H9 (cell line): ENCODE data around the gene TRIM42. TPM values are rescaled to one million over a fixed set of nuclear protein-coding genes. Genes with fewer than 3 reads are reported as not detected.

Experiments used
- DNase-seq: peaks from one replicate; pipeline ENCODE4 v3.0.0-alpha.2; 2017
- H2AFZ ChIP-seq: one replicate; pipeline ENCODE4 v1.6.1; 2013; ENCODE audit warnings: mild to moderate bottlenecking, low read length, control low read depth, moderate library complexity
- H2AK5ac ChIP-seq: 2 replicates; pipeline ENCODE4 v1.6.1; 2013; ENCODE audit warnings: low read length, control low read depth, mixed read lengths; ENCODE audit not compliant: insufficient read length
- H2BK120ac ChIP-seq: one replicate; pipeline ENCODE4 v1.6.1; 2013; ENCODE audit warnings: low read depth, mild to moderate bottlenecking, low read length, control low read depth, inconsistent platforms; ENCODE audit not compliant: poor library complexity, severe bottlenecking
- H2BK12ac ChIP-seq: 2 replicates; pipeline ENCODE4 v1.6.1; 2013; ENCODE audit warnings: low read length, control low read depth, mixed read lengths, low read depth; ENCODE audit not compliant: insufficient read length
- H2BK15ac ChIP-seq: 2 replicates; pipeline ENCODE4 v1.6.1; 2013; ENCODE audit warnings: low read depth, low read length, control low read depth
- H2BK20ac ChIP-seq: one replicate; pipeline ENCODE4 v1.6.1; 2013; ENCODE audit warnings: low read depth, mild to moderate bottlenecking, low read length, control low read depth, inconsistent platforms; ENCODE audit not compliant: poor library complexity, severe bottlenecking
- H2BK5ac ChIP-seq: 2 replicates; pipeline ENCODE4 v1.6.1; 2013; ENCODE audit warnings: low read length, control low read depth, mixed read lengths; ENCODE audit not compliant: insufficient read length
- H3K14ac ChIP-seq: 2 replicates; pipeline ENCODE4 v1.6.1; 2013; ENCODE audit warnings: low read length, control low read depth; ENCODE audit not compliant: insufficient read depth
- H3K18ac ChIP-seq: 2 replicates; pipeline ENCODE4 v1.6.1; 2013; ENCODE audit warnings: low read depth, mild to moderate bottlenecking, mixed read lengths, low read length, control low read depth; ENCODE audit not compliant: insufficient read length
- H3K23ac ChIP-seq: 2 replicates; pipeline ENCODE4 v1.6.1; 2013; ENCODE audit warnings: low read length, control low read depth, mixed read lengths, low read depth; ENCODE audit not compliant: insufficient read length
- H3K23me2 ChIP-seq: 2 replicates; pipeline ENCODE4 v1.6.1; 2013; ENCODE audit warnings: low read depth, mild to moderate bottlenecking, mixed read lengths, low read length, control low read depth; ENCODE audit not compliant: insufficient read length, poor library complexity, severe bottlenecking
- H3K27ac ChIP-seq: 2 replicates; pipeline ENCODE4 v1.5.1; 2013; ENCODE audit warnings: low read length, control low read depth, mixed read lengths, low read depth; ENCODE audit not compliant: insufficient read length
- H3K27me3 ChIP-seq: 2 replicates; pipeline ENCODE4 v1.6.1; 2013; ENCODE audit warnings: low read length, control low read depth, inconsistent platforms; ENCODE audit not compliant: insufficient read depth
- H3K4ac ChIP-seq: 2 replicates; pipeline ENCODE4 v1.6.1; 2013; ENCODE audit warnings: low read depth, mild to moderate bottlenecking, control low read depth, inconsistent platforms, low read length, moderate library complexity
- H3K4me1 ChIP-seq: 2 replicates; pipeline ENCODE4 v1.6.1; 2013; ENCODE audit warnings: low read length, control low read depth, inconsistent platforms; ENCODE audit not compliant: insufficient read depth
- H3K4me2 ChIP-seq: 2 replicates; pipeline ENCODE4 v1.6.1; 2013; ENCODE audit warnings: low read length, control low read depth, mixed read lengths; ENCODE audit not compliant: insufficient read length, insufficient read depth
- H3K56ac ChIP-seq: 2 replicates; pipeline ENCODE4 v1.6.1; 2013; ENCODE audit warnings: low read depth, mild to moderate bottlenecking, mixed read lengths, low read length, control low read depth; ENCODE audit not compliant: insufficient read length
- H3K79me1 ChIP-seq: 2 replicates; pipeline ENCODE4 v1.6.1; 2013; ENCODE audit warnings: low read depth, mild to moderate bottlenecking, moderate library complexity, low read length, control low read depth, inconsistent platforms; ENCODE audit not compliant: insufficient read depth, poor library complexity, severe bottlenecking
- H3K79me2 ChIP-seq: 2 replicates; pipeline ENCODE4 v1.6.1; 2013; ENCODE audit warnings: low read length, control low read depth, inconsistent platforms; ENCODE audit not compliant: insufficient read depth
- H3K9ac ChIP-seq: 2 replicates; pipeline ENCODE4 v1.6.1; 2013; ENCODE audit warnings: low read length, control low read depth, mixed read lengths; ENCODE audit not compliant: insufficient read length; ENCODE audit errors: extremely low read depth
- H3K9me3 ChIP-seq: one replicate; pipeline ENCODE4 v1.6.1; 2013; ENCODE audit warnings: low read depth, low read length, inconsistent platforms; ENCODE audit not compliant: control insufficient read depth
- H3T11ph ChIP-seq: one replicate; pipeline ENCODE4 v1.6.1; 2013; ENCODE audit warnings: mild to moderate bottlenecking, low read length, control low read depth, inconsistent platforms
- H4K20me1 ChIP-seq: one replicate; pipeline ENCODE4 v1.6.1; 2013; ENCODE audit not compliant: control insufficient read depth, insufficient read length, insufficient read depth
- H4K5ac ChIP-seq: 2 replicates; pipeline ENCODE4 v1.6.1; 2013; ENCODE audit warnings: low read depth, mild to moderate bottlenecking, mixed read lengths, low read length, control low read depth; ENCODE audit not compliant: insufficient read length
- H4K8ac ChIP-seq: replicated peaks from 2 replicates; pipeline ENCODE4 v1.6.1; 2013; ENCODE audit warnings: low read length, control low read depth, mixed read lengths, low read depth; ENCODE audit not compliant: insufficient read length
- H4K91ac ChIP-seq: 2 replicates; pipeline ENCODE4 v1.6.1; 2013; ENCODE audit warnings: low read depth, mild to moderate bottlenecking, moderate library complexity, mixed read lengths, low read length, control low read depth; ENCODE audit not compliant: insufficient read length
- H3K27ac Mint-ChIP-seq, 3 experiments: 2 replicates in 2 of 3; 3 replicates in 1 of 3; pipeline ENCODE4 v1.8.0; 2020 to 2021; ENCODE audit warnings: mixed read lengths in 3 of 3, mild to moderate bottlenecking in 1 of 3, moderate library complexity in 1 of 3
- H3K27me3 Mint-ChIP-seq: 2 replicates; pipeline ENCODE4 v1.8.0; 2021; ENCODE audit warnings: low read depth, mild to moderate bottlenecking, moderate library complexity, mixed read lengths
- H3K36me3 Mint-ChIP-seq, 3 experiments: 2 replicates in 2 of 3; 3 replicates in 1 of 3; pipeline ENCODE4 v1.8.0; 2020 to 2021; ENCODE audit warnings: low read depth in 3 of 3, mixed read lengths in 3 of 3; ENCODE audit not compliant: insufficient read depth in 1 of 3
- H3K4me1 Mint-ChIP-seq, 2 experiments: 2 replicates each; pipeline ENCODE4 v1.8.0; 2020; ENCODE audit warnings: mixed read lengths in 2 of 2
- H3K4me3 Mint-ChIP-seq, 2 experiments: 2 replicates in 1 of 2; 3 replicates in 1 of 2; pipeline ENCODE4 v1.8.0; 2020 to 2021; ENCODE audit warnings: mild to moderate bottlenecking in 2 of 2, mixed read lengths in 2 of 2, moderate library complexity in 1 of 2
- H3K9me3 Mint-ChIP-seq, 2 experiments: 2 replicates in 1 of 2; 3 replicates in 1 of 2; pipeline ENCODE4 v1.8.0; 2020; ENCODE audit warnings: mild to moderate bottlenecking in 2 of 2, mixed read lengths in 2 of 2, moderate library complexity in 1 of 2
- CTCF ChIP-seq: fragments of 200-600 bp; sonication (generic); conservative IDR thresholded peaks from 3 replicates; pipeline ENCODE4 v1.8.0; 2021; ENCODE audit warnings: antibody characterized with exemption, mild to moderate bottlenecking
- total RNA-seq: library from RNA; stranded (reverse); gene quantifications from 2 replicates; pipeline ENCODE4 v1.2.1, GENCODE V29; 2021

TRIM42 gene
- total RNA-seq, 1 experiment from 2014 or later = not detected

- Histone ChIP-seq H3T11ph (no peak overlapping the region), H3K79me2 (no peaks in the 10 kb centered on the region), H3K23me2 (no peaks in the 10 kb centered on the region), H4K91ac (no peak overlapping the region), H3K79me1 (no peaks in the 10 kb centered on the region), H3K4me1 (no peaks in the 10 kb centered on the region), H3K27me3 (no peaks in the 10 kb centered on the region), H2BK12ac (no peak overlapping the region), H2BK20ac (no peak overlapping the region), H2BK5ac (no peak overlapping the region), H4K20me1 (no peaks in the 10 kb centered on the region), H2BK15ac (no peak overlapping the region), H2BK120ac (no peak overlapping the region), H2AFZ (no peak overlapping the region), H4K8ac (no peak overlapping the region), H3K14ac (no peak overlapping the region), H3K9ac (no peak overlapping the region), H2AK5ac (no peak overlapping the region), H3K56ac (no peak overlapping the region), H3K18ac (no peak overlapping the region), H3K9me3 (no peaks in the 10 kb centered on the region), H3K23ac (no peak overlapping the region), H3K27ac (no peak overlapping the region), H3K4ac (no peak overlapping the region), H3K4me2 (no peak overlapping the region), H4K5ac (no peak overlapping the region)
- no peak for DNase-seq
- Mint-ChIP-seq H3K27me3 (no peaks in the 10 kb centered on the region), H3K4me1 (peaks cover 0 to 3% of the 10 kb centered on the region in 2 experiments; a peak in 1 of 4 replicates), H3K36me3 (no peaks in the 10 kb centered on the region; a peak in 1 of 7 replicates), H3K27ac (no peak overlapping the region), H3K9me3 (no peaks in the 10 kb centered on the region), H3K4me3 (no peak overlapping the region)
- TF ChIP-seq CTCF = no peak
Measured at GRCh38 chr3:140630866-140631265, 47.0 kb upstream of the TRIM42 start.
